GM12801 (cell line): ENCODE results near the gene TMEM244.

Experiments used
- CTCF ChIP-seq: IDR thresholded peaks from one replicate; pipeline ENCODE4 v1.5.1; 2011; ENCODE audit warnings: control low read depth; ENCODE audit not compliant: insufficient read length; ENCODE audit errors: extremely low read depth

The TMEM244 gene

GRCh38 chr6:129842137-129842536 lies 19.0 kb downstream of the TMEM244 start:
- TF ChIP-seq CTCF = no peak

GRCh38 chr6:129835691-129836090 lies 25.4 kb downstream of the TMEM244 start:
- no peak for TF ChIP-seq CTCF

DNA sequence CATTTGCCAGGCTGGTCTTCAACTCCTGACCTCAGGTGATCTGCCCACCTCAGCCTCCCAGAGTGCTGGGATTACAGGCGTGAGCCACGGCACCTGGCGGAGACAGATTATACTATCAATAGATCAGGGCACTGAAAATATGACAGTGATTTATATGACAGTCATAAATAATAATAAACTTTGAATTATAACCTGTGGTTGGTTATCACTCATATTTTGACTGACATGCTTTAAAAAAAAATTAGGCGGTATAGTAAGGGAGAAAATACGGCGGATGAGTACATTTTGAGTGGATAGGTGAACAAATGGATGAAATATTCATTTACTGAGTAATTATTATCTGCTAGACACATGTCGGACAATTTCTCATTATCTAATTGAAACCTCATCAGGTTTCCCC lies 28.8 kb downstream of the TMEM244 start:
- no peak for TF ChIP-seq CTCF

- no peak for TF ChIP-seq CTCF
These were observed 32.9 kb downstream of the TMEM244 start for GRCh38 chr6:129828229-129828628.

DNA sequence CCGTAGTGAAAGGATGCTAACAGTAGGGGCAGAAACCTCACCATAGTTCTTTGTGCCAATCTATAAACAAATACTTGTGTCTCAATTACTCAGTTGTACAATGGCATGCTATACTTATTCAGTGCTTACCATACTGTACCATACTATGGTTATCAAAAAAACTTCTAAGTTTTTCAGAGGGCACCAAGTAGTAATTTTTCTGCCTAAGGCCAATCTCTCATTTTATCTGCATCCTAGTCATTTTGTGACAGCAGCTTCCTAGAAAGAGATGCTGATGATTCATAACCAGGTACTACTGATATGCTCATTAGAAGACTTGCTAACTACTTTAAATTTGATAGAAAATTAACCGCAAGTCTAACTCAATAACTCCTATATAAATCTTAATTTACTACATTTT lies 42.9 kb downstream of the TMEM244 start:
- no peak for TF ChIP-seq CTCF

- no peak for TF ChIP-seq CTCF
These were observed 43.3 kb downstream of the TMEM244 start for GRCh38 chr6:129817821-129818220.

GRCh38 chr6:129817332-129817731 lies 43.8 kb downstream of the TMEM244 start:
- TF ChIP-seq CTCF = no peak
